Mucosa of rectum (tissue), 2 donors: ENCODE results near the gene TRAF3.

Source experiments
- H3K27ac ChIP-seq, 2 donors: one replicate each; pipeline ENCODE4 v1.7.0; 2013; ENCODE audit warnings: inconsistent platforms in 2 of 2, low read depth in 2 of 2, low read length in 2 of 2
- H3K27me3 ChIP-seq, 2 donors: one replicate each; pipeline ENCODE4 v1.7.0; 2013; ENCODE audit warnings: low read length in 2 of 2; ENCODE audit not compliant: control insufficient read depth in 2 of 2, insufficient read depth in 2 of 2
- H3K36me3 ChIP-seq, 2 donors: one replicate each; pipeline ENCODE4 v1.7.0; 2013; ENCODE audit warnings: low read length in 2 of 2; ENCODE audit not compliant: control insufficient read depth in 2 of 2, insufficient read depth in 2 of 2
- H3K4me1 ChIP-seq, 2 donors: one replicate each; pipeline ENCODE4 v1.7.0; 2013; ENCODE audit warnings: low read length in 2 of 2, mild to moderate bottlenecking in 1 of 2; ENCODE audit not compliant: control insufficient read depth in 2 of 2, insufficient read depth in 2 of 2
- H3K4me3 ChIP-seq, 2 donors: one replicate each; pipeline ENCODE4 v1.7.0; 2013; ENCODE audit warnings: low read length in 2 of 2
- H3K9ac ChIP-seq, 2 donors: one replicate each; pipeline ENCODE4 v1.7.0; 2013; ENCODE audit warnings: low read length in 2 of 2, low read depth in 1 of 2, mild to moderate bottlenecking in 1 of 2
- H3K9me3 ChIP-seq, 2 donors: one replicate each; pipeline ENCODE4 v1.7.0; 2013; ENCODE audit warnings: low read length in 2 of 2; ENCODE audit not compliant: control insufficient read depth in 2 of 2
- donor health status: healthy.
- donor health status: Normal muscosa, but diverticular disease.

Gene TRAF3

GRCh38 chr14:102905116-102906108 lies 128.2 kb downstream of the TRAF3 start:
- Histone ChIP-seq H3K27ac (no peak overlapping the region), H3K36me3 (peaks cover 23 to 53% of the 10 kb centered on the region in 2 donors), H3K9ac (no peak overlapping the region), H3K27me3 (no peaks in the 10 kb centered on the region), H3K9me3 (no peaks in the 10 kb centered on the region), H3K4me3 (no peak overlapping the region), H3K4me1 (no peaks in the 10 kb centered on the region)

GRCh38 chr14:102906616-102907302 lies 129.5 kb downstream of the TRAF3 start:
- no peak overlapping the region for H3K4me3 ChIP-seq
- H3K27ac ChIP-seq, result no peak overlapping the region
- no peaks in the 10 kb centered on the region for H3K9me3 ChIP-seq
- no peaks in the 10 kb centered on the region for H3K4me1 ChIP-seq
- peaks cover 23 to 45% of the 10 kb centered on the region in 2 donors for H3K36me3 ChIP-seq
- no peak overlapping the region for H3K9ac ChIP-seq
- H3K27me3 ChIP-seq, result no peaks in the 10 kb centered on the region

GRCh38 chr14:102907303-102907844 lies 130.1 kb downstream of the TRAF3 start:
- no peaks in the 10 kb centered on the region for H3K4me1 ChIP-seq
- H3K9ac ChIP-seq, result no peak overlapping the region
- no peak overlapping the region for H3K27ac ChIP-seq
- no peaks in the 10 kb centered on the region for H3K27me3 ChIP-seq
- no peaks in the 10 kb centered on the region for H3K9me3 ChIP-seq
- peaks cover 21 to 45% of the 10 kb centered on the region in 2 donors for H3K36me3 ChIP-seq
- H3K4me3 ChIP-seq, result no peak overlapping the region

GRCh38 chr14:102907980-102908730 lies 130.9 kb downstream of the TRAF3 start:
- no peak overlapping the region for H3K9ac ChIP-seq
- no peaks in the 10 kb centered on the region for H3K9me3 ChIP-seq
- H3K36me3 ChIP-seq, result peaks cover 16 to 39% of the 10 kb centered on the region in 2 donors
- H3K4me3 ChIP-seq, result no peak overlapping the region
- no peak overlapping the region for H3K27ac ChIP-seq
- H3K4me1 ChIP-seq, result no peaks in the 10 kb centered on the region
- no peaks in the 10 kb centered on the region for H3K27me3 ChIP-seq

- H3K9ac ChIP-seq, result no peak overlapping the region
- no peaks in the 10 kb centered on the region for H3K4me1 ChIP-seq
- H3K27me3 ChIP-seq, result no peaks in the 10 kb centered on the region
- H3K9me3 ChIP-seq, result no peaks in the 10 kb centered on the region
- no peak overlapping the region for H3K27ac ChIP-seq
- no peak overlapping the region for H3K4me3 ChIP-seq
- H3K36me3 ChIP-seq, result peaks cover 16 to 32% of the 10 kb centered on the region in 2 donors
Measured at GRCh38 chr14:102908766-102909455, 131.7 kb downstream of the TRAF3 start.

- no peak overlapping the region for H3K9ac ChIP-seq
- H3K4me3 ChIP-seq, result no peak overlapping the region
- H3K9me3 ChIP-seq, result no peaks in the 10 kb centered on the region
- H3K27me3 ChIP-seq, result no peaks in the 10 kb centered on the region
- no peak overlapping the region for H3K27ac ChIP-seq
- no peaks in the 10 kb centered on the region for H3K4me1 ChIP-seq
- peaks cover 16 to 27% of the 10 kb centered on the region in 2 donors for H3K36me3 ChIP-seq
Measured at GRCh38 chr14:102909462-102909861, 132.2 kb downstream of the TRAF3 start.

GRCh38 chr14:102909911-102910310 lies 132.7 kb downstream of the TRAF3 start:
- H3K4me1 ChIP-seq, result no peaks in the 10 kb centered on the region
- H3K27me3 ChIP-seq, result no peaks in the 10 kb centered on the region
- no peak overlapping the region for H3K4me3 ChIP-seq
- no peaks in the 10 kb centered on the region for H3K9me3 ChIP-seq
- H3K36me3 ChIP-seq, result peaks cover 16 to 27% of the 10 kb centered on the region in 2 donors
- no peak overlapping the region for H3K9ac ChIP-seq
- no peak overlapping the region for H3K27ac ChIP-seq

- Histone ChIP-seq H3K9me3 (no peaks in the 10 kb centered on the region), H3K9ac (no peak overlapping the region), H3K27ac (no peak overlapping the region), H3K27me3 (no peaks in the 10 kb centered on the region), H3K4me1 (no peaks in the 10 kb centered on the region), H3K4me3 (no peak overlapping the region), H3K36me3 (peaks cover 11 to 22% of the 10 kb centered on the region in 2 donors)
Measured at GRCh38 chr14:102910442-102910841, 133.2 kb downstream of the TRAF3 start.

- Histone ChIP-seq H3K27ac (no peak overlapping the region), H3K4me3 (no peak overlapping the region), H3K9me3 (no peaks in the 10 kb centered on the region), H3K4me1 (no peaks in the 10 kb centered on the region), H3K36me3 (peaks cover 8 to 15% of the 10 kb centered on the region in 2 donors), H3K27me3 (no peaks in the 10 kb centered on the region), H3K9ac (no peak overlapping the region)
Measured at GRCh38 chr14:102911541-102911951, 134.3 kb downstream of the TRAF3 start.
